A673 (cell line): ENCODE data around the gene TPP1. TPM values are rescaled to one million over a fixed set of nuclear protein-coding genes. Genes with fewer than 3 reads are reported as not detected.

ENCODE experiments used
- BruUV-seq: library from RNA; stranded (reverse); fragments of 400-500 nt; replicated peaks from 2 replicates; lab custom pipeline; 2021; lab: Mats Ljungman, UMichigan
- CTCF ChIA-PET: fragments of 300-600 bp; sonication (Branson Sonifier 250); formaldehyde crosslinking; loops from one replicate; lab custom pipeline; 2022; ENCODE audit warnings: antibody characterized with exemption; lab: Charles Lee
- POLR2A ChIA-PET: fragments of 300-600 bp; sonication (Branson Sonifier 250); formaldehyde crosslinking; loops from one replicate; lab custom pipeline; 2022; ENCODE audit warnings: antibody characterized with exemption; ENCODE audit not compliant: low non-redundant PET; lab: Charles Lee
- DNase-seq: peaks from one replicate; pipeline ENCODE4 v3.0.0-alpha.2; 2015; ENCODE audit warnings: low spot score
- H3K27ac ChIP-seq: fragments of 200-600 bp; sonication (generic); 2 replicates; pipeline ENCODE4 v1.5.1; 2016; ENCODE audit warnings: mixed run types, low read depth, mild to moderate bottlenecking, mixed read lengths, antibody characterized with exemption, low read length; ENCODE audit not compliant: poor library complexity, severe bottlenecking
- H3K27me3 ChIP-seq: fragments of 200-600 bp; sonication (generic); replicated peaks from 2 replicates; pipeline ENCODE4 v1.6.1; 2017; ENCODE audit warnings: mixed run types, low read depth, mild to moderate bottlenecking, mixed read lengths, antibody characterized with exemption, low read length; ENCODE audit not compliant: insufficient read depth, poor library complexity
- H3K36me3 ChIP-seq: fragments of 200-600 bp; sonication (generic); 2 replicates; pipeline ENCODE4 v1.6.1; 2016; ENCODE audit warnings: mixed run types, mild to moderate bottlenecking, mixed read lengths, antibody characterized with exemption, low read length; ENCODE audit not compliant: insufficient read depth, poor library complexity, severe bottlenecking
- H3K4me1 ChIP-seq: fragments of 200-600 bp; sonication (generic); 2 replicates; pipeline ENCODE4 v1.6.1; 2017; ENCODE audit warnings: mixed run types, mild to moderate bottlenecking, mixed read lengths, antibody characterized with exemption, low read length; ENCODE audit not compliant: insufficient read depth, poor library complexity, severe bottlenecking
- H3K4me3 ChIP-seq: fragments of 200-600 bp; sonication (generic); 2 replicates; pipeline ENCODE4 v1.5.1; 2016; ENCODE audit warnings: low read depth, mixed run types, mild to moderate bottlenecking, mixed read lengths, low read length; ENCODE audit not compliant: poor library complexity, severe bottlenecking
- H3K9me3 ChIP-seq: fragments of 200-600 bp; sonication (generic); 2 replicates; pipeline ENCODE4 v1.6.1; 2016; ENCODE audit warnings: mixed run types, low read depth, mild to moderate bottlenecking, mixed read lengths, antibody characterized with exemption, low read length; ENCODE audit not compliant: poor library complexity, severe bottlenecking
- EZH2 ChIP-seq: fragments of 200-600 bp; sonication (generic); IDR thresholded peaks from 2 replicates; pipeline ENCODE4 v1.6.1; 2017; ENCODE audit warnings: borderline replicate concordance, low read depth, mild to moderate bottlenecking, mixed read lengths, antibody characterized with exemption, low read length; ENCODE audit not compliant: poor library complexity, severe bottlenecking
- intact Hi-C: fragments of 100-400 bp; cut with micrococcal nuclease; formaldehyde crosslinking; loops from one replicate; pipeline ENCODE4 v1.10.0; 2022; ENCODE audit not compliant: unreplicated experiment
- total RNA-seq: library from RNA; stranded (reverse); gene quantifications from 2 replicates; pipeline ENCODE4 v1.2.3, GENCODE V29; 2021
- TF ChIP-seq, protein P1 (sequence below): fragments of 300-800, 200-600 bp; sonication (generic); conservative IDR thresholded peaks from 2 replicates; pipeline ENCODE4 v1.5.1; 2017; ENCODE audit warnings: low read depth, mild to moderate bottlenecking, antibody characterized with exemption, low read length, moderate library complexity, mixed read lengths

Gene TPP1
- total RNA-seq, 1 experiment from 2014 or later: 53.0 TPM

DNA sequence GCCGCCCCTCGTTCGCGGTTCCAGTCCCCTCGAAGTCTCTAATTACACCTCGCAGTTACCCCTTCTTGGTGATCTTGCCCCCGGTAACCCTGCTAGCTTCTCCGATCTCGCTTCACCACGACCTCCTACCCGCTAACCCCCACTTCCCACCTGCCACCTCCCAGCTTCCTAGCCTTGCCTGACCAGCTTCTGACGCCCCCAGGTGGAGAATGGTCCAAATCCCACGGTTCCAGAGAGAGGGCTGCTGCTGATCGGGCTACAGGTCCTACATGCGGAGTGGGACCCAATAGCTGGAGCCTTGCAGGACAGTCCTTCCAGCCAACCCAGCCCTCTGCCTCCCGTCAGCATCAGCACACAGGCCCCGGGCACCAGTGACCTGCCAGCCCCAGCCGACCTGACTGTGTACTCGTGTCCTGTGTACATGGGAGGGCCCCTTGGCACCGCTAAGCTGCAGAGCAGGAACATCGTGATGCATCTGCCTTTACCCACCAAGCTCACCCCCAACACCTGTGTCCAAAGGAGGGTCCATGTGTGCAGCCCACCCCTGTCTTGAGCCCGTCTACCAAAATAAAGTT is 47.7 kb downstream of the TPP1 start:
- Histone ChIP-seq H3K4me1 (peaks cover 17% of the 10 kb centered on the region), H3K4me3 (no peak overlapping the region), H3K27me3 (no peaks in the 10 kb centered on the region), H3K36me3 (no peaks in the 10 kb centered on the region), H3K27ac (no peak overlapping the region), H3K9me3 (no peaks in the 10 kb centered on the region)
- ChIA-PET CTCF (no interaction called here), POLR2A (no interaction called here)
- no peak for DNase-seq
- no TSS peak for BruUV-seq
- no peak for TF ChIP-seq EZH2
- TF ChIP-seq, protein P1, sequence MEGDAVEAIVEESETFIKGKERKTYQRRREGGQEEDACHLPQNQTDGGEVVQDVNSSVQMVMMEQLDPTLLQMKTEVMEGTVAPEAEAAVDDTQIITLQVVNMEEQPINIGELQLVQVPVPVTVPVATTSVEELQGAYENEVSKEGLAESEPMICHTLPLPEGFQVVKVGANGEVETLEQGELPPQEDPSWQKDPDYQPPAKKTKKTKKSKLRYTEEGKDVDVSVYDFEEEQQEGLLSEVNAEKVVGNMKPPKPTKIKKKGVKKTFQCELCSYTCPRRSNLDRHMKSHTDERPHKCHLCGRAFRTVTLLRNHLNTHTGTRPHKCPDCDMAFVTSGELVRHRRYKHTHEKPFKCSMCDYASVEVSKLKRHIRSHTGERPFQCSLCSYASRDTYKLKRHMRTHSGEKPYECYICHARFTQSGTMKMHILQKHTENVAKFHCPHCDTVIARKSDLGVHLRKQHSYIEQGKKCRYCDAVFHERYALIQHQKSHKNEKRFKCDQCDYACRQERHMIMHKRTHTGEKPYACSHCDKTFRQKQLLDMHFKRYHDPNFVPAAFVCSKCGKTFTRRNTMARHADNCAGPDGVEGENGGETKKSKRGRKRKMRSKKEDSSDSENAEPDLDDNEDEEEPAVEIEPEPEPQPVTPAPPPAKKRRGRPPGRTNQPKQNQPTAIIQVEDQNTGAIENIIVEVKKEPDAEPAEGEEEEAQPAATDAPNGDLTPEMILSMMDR: no peak
- intact Hi-C loops: no loop called here

DNA sequence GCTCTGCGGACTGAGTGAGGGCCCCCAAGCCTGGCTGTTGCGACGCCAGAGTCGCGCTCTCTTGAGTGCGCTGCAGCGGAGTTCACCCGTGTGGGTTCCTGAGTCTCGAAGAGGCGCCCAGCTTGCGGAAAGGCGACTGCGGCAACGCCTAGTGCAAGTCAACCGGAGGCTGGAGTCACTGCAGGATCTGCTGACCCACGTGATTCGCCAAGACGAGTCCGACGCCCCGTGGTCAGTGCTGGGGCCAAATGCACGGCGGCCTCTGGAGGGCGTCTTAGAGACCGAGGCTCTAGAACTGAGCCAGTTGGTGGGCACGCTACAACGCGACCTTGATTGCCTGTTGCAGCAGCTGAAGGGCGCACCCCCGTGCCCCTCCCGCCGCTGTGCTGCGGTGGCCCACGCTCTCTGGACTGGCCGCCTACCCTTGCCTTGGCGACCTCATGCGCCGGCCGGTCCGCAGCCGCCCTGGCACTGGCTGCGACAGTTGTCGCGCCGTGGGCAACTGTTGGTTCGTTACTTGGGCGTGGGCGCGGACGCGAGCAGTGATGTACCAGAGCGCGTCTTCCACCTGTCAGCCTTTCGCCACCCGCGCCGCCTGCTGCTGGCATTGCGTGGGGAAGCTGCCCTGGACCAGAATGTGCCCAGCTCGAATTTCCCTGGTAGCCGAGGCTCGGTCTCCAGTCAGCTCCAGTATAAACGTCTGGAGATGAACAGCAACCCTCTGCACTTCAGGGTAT is 48.4 kb downstream of the TPP1 start:
- H3K36me3 ChIP-seq: no peaks in the 10 kb centered on the region
- ChIA-PET POLR2A (no interaction called here), CTCF (no interaction called here)
- no peaks in the 10 kb centered on the region for H3K9me3 ChIP-seq
- no peak for TF ChIP-seq EZH2
- TF ChIP-seq, protein P1: no peak
- peaks cover 13% of the 10 kb centered on the region for H3K4me1 ChIP-seq
- intact Hi-C loops: no loop called here
- no peak overlapping the region for H3K27ac ChIP-seq
- H3K4me3 ChIP-seq: no peak overlapping the region
- no peaks in the 10 kb centered on the region for H3K27me3 ChIP-seq
- no peak for DNase-seq
- BruUV-seq: no TSS peak

GRCh38 chr11:6569706-6570105 is 49.5 kb downstream of the TPP1 start:
- no peaks in the 10 kb centered on the region for H3K36me3 ChIP-seq
- no peaks in the 10 kb centered on the region for H3K9me3 ChIP-seq
- peaks cover 11% of the 10 kb centered on the region for H3K4me1 ChIP-seq
- no peak overlapping the region for H3K4me3 ChIP-seq
- ChIA-PET POLR2A (no interaction called here), CTCF (no interaction called here)
- intact Hi-C loops: no loop called here
- H3K27me3 ChIP-seq: no peaks in the 10 kb centered on the region
- TF ChIP-seq EZH2: no peak
- TF ChIP-seq, protein P1: no peak
- BruUV-seq: no TSS peak
- no peak for DNase-seq
- no peak overlapping the region for H3K27ac ChIP-seq
